H1 (cell line): ENCODE data around the gene MBNL3. TPM values are rescaled to one million over a fixed set of nuclear protein-coding genes. Genes with fewer than 3 reads are reported as not detected.

Source experiments
- CTCF ChIA-PET: fragments of 300-600 bp; sonication (Branson Sonifier 250); formaldehyde crosslinking; loops from one replicate; lab custom pipeline; 2021; ENCODE audit not compliant: partially characterized antibody; lab: Charles Lee
- POLR2A ChIA-PET: fragments of 300-600 bp; sonication (Branson Sonifier 250); formaldehyde crosslinking; loops from one replicate; lab custom pipeline; 2021; ENCODE audit warnings: inconsistent platforms; ENCODE audit not compliant: partially characterized antibody; lab: Charles Lee
- DNase-seq, 2 experiments: peaks; one replicate each; pipeline versions ENCODE4 v3.0.0 to v3.0.0-alpha.2; 2010 to 2022; ENCODE audit warnings: low spot score in 2 of 2, low read depth in 1 of 2, mixed read lengths in 1 of 2
- FAIRE-seq: peaks from 2 replicates; lab custom pipeline; 2011; peaks lifted over from hg19 to GRCh38; lab: Jason Lieb, UNC
- H2AFZ ChIP-seq: 2 replicates; pipeline ENCODE4 v1.8.1; 2012; ENCODE audit warnings: low read length, inconsistent platforms
- H2AK5ac ChIP-seq: 2 replicates; pipeline ENCODE4 v1.6.1; 2013; ENCODE audit warnings: low read depth, low read length
- H2BK120ac ChIP-seq: replicated peaks from 2 replicates; pipeline ENCODE3; 2013; ENCODE audit warnings: low read depth, low read length, inconsistent platforms
- H2BK12ac ChIP-seq: 2 replicates; pipeline ENCODE4 v1.6.1; 2013; ENCODE audit warnings: low read depth, low read length
- H2BK15ac ChIP-seq: 2 replicates; pipeline ENCODE4 v1.6.1; 2013; ENCODE audit warnings: low read length
- H2BK20ac ChIP-seq: 2 replicates; pipeline ENCODE4 v1.6.1; 2013; ENCODE audit warnings: low read length
- H2BK5ac ChIP-seq: 2 replicates; pipeline ENCODE4 v1.6.1; 2013; ENCODE audit warnings: low read depth, low read length
- H3K14ac ChIP-seq: 2 replicates; pipeline ENCODE4 v1.6.1; 2013; ENCODE audit warnings: inconsistent platforms; ENCODE audit not compliant: insufficient read length
- H3K18ac ChIP-seq: 2 replicates; pipeline ENCODE4 v1.6.1; 2013; ENCODE audit warnings: low read length; ENCODE audit errors: extremely low read depth
- H3K23ac ChIP-seq: 2 replicates; pipeline ENCODE4 v1.6.1; 2013; ENCODE audit warnings: inconsistent platforms; ENCODE audit not compliant: insufficient read length
- H3K23me2 ChIP-seq: 2 replicates; pipeline ENCODE4 v1.6.1; 2013; ENCODE audit warnings: low read depth, low read length
- H3K27ac ChIP-seq: 2 replicates; pipeline ENCODE4 v1.6.1; 2011; ENCODE audit warnings: low read depth, low read length, inconsistent platforms
- H3K27me3 ChIP-seq, 4 experiments: replicated peaks in 1 of 4; 1 replicate in 1 of 4; 2 replicates in 3 of 4; pipeline versions ENCODE4 v1.6.1 to v1.8.1; 2011 to 2013; ENCODE audit warnings: low read length in 3 of 4, mild to moderate bottlenecking in 3 of 4, inconsistent platforms in 2 of 4, mixed read lengths in 2 of 4, moderate library complexity in 1 of 4; ENCODE audit not compliant: control insufficient read depth in 3 of 4, insufficient read depth in 3 of 4; ENCODE audit errors: extremely low read depth in 1 of 4
- H3K36me3 ChIP-seq, 4 experiments: 2 replicates each; pipeline versions ENCODE4 v1.6.1 to v1.8.1; 2011 to 2013; ENCODE audit warnings: mild to moderate bottlenecking in 4 of 4, low read length in 3 of 4, moderate library complexity in 2 of 4, control low read depth in 1 of 4, inconsistent platforms in 1 of 4; ENCODE audit not compliant: insufficient read depth in 4 of 4, control insufficient read depth in 2 of 4
- H3K4ac ChIP-seq: replicated peaks from 2 replicates; pipeline ENCODE3; 2013; ENCODE audit warnings: low read length, low read depth, mixed read lengths, inconsistent platforms; ENCODE audit not compliant: insufficient read length
- H3K4me1 ChIP-seq, 4 experiments: replicated peaks in 1 of 4; 1 replicate in 1 of 4; 2 replicates in 3 of 4; pipeline versions ENCODE4 v1.6.1 to v1.8.1; 2011 to 2013; ENCODE audit warnings: low read length in 3 of 4, inconsistent platforms in 2 of 4, mixed read lengths in 1 of 4; ENCODE audit not compliant: insufficient read depth in 4 of 4, control insufficient read depth in 3 of 4
- H3K4me2 ChIP-seq, 2 experiments: 2 replicates each; pipeline versions ENCODE4 v1.6.1 to v1.8.1; 2011 to 2013; ENCODE audit warnings: low read depth in 2 of 2, low read length in 2 of 2, control low read depth in 1 of 2, inconsistent platforms in 1 of 2, mild to moderate bottlenecking in 1 of 2; ENCODE audit not compliant: insufficient read depth in 1 of 2
- H3K4me3 ChIP-seq, 4 experiments: fragments of 200-600, 300-600 bp in 1 of 4; sonication (generic), shearing (Covaris generic), sonication (Bioruptor Twin) in 1 of 4; 2 replicates each; pipeline versions ENCODE4 v1.5.1 to v1.8.1; 2011 to 2016; ENCODE audit warnings: low read length in 4 of 4, low read depth in 3 of 4, control low read depth in 2 of 4, inconsistent platforms in 2 of 4, mild to moderate bottlenecking in 2 of 4, mixed read lengths in 1 of 4, moderate library complexity in 1 of 4; ENCODE audit not compliant: insufficient read depth in 2 of 4; ENCODE audit errors: extremely low read depth in 1 of 4
- H3K56ac ChIP-seq: replicated peaks from 2 replicates; pipeline ENCODE3; 2013; ENCODE audit warnings: low read depth, mild to moderate bottlenecking, mixed read lengths, low read length, inconsistent platforms; ENCODE audit not compliant: insufficient read length
- H3K79me1 ChIP-seq: 2 replicates; pipeline ENCODE4 v1.6.1; 2013; ENCODE audit warnings: low read depth, low read length, control low read depth
- H3K79me2 ChIP-seq, 2 experiments: 2 replicates each; pipeline versions ENCODE4 v1.6.1 to v1.8.1; 2012 to 2013; ENCODE audit warnings: low read length in 2 of 2, mild to moderate bottlenecking in 2 of 2, inconsistent platforms in 1 of 2; ENCODE audit not compliant: insufficient read depth in 2 of 2, control insufficient read depth in 1 of 2
- H3K9ac ChIP-seq, 4 experiments: replicated peaks in 1 of 4; 1 replicate in 1 of 4; 2 replicates in 3 of 4; pipeline versions ENCODE4 v1.6.1 to v1.8.1; 2011 to 2013; ENCODE audit warnings: low read depth in 3 of 4, low read length in 3 of 4, control low read depth in 2 of 4, mild to moderate bottlenecking in 2 of 4, moderate library complexity in 2 of 4, inconsistent platforms in 1 of 4; ENCODE audit errors: extremely low read depth in 1 of 4
- H3K9me3 ChIP-seq, 2 experiments: 2 replicates each; pipeline versions ENCODE4 v1.6.1 to v1.8.1; 2012 to 2013; ENCODE audit warnings: mild to moderate bottlenecking in 2 of 2, moderate library complexity in 2 of 2, control low read depth in 1 of 2, inconsistent platforms in 1 of 2, low read depth in 1 of 2, low read length in 1 of 2, mixed read lengths in 1 of 2; ENCODE audit not compliant: insufficient read depth in 2 of 2
- H4K20me1 ChIP-seq, 2 experiments: replicated peaks in 1 of 2; 2 replicates each; pipeline versions ENCODE3 to v1.8.1; 2011 to 2013; ENCODE audit warnings: inconsistent platforms in 2 of 2, low read length in 2 of 2, mild to moderate bottlenecking in 1 of 2; ENCODE audit not compliant: insufficient read depth in 2 of 2, control insufficient read depth in 1 of 2
- H4K5ac ChIP-seq: 2 replicates; pipeline ENCODE4 v1.6.1; 2013; ENCODE audit warnings: low read length, low read depth, mixed read lengths, inconsistent platforms; ENCODE audit not compliant: insufficient read length
- H4K8ac ChIP-seq: 2 replicates; pipeline ENCODE4 v1.8.0; 2013; ENCODE audit warnings: mild to moderate bottlenecking, moderate library complexity, low read length, inconsistent platforms; ENCODE audit not compliant: insufficient read depth; ENCODE audit errors: extremely low read depth
- H4K91ac ChIP-seq: replicated peaks from 2 replicates; pipeline ENCODE3; 2013; ENCODE audit warnings: low read length, mixed read lengths, inconsistent platforms; ENCODE audit not compliant: insufficient read length
- ASH2L ChIP-seq: fragments of 200-600, 300-600 bp; sonication (generic); IDR thresholded peaks from one replicate; pipeline ENCODE4 v1.7.1; 2017; ENCODE audit warnings: low read length
- FOSL1 ChIP-seq: IDR thresholded peaks from 2 replicates; pipeline ENCODE4 v1.6.1; 2011; ENCODE audit warnings: mild to moderate bottlenecking, low read depth, low read length, moderate library complexity; ENCODE audit not compliant: insufficient read depth
- GABPA ChIP-seq: IDR thresholded peaks from 2 replicates; pipeline ENCODE4 v1.6.1; 2011; ENCODE audit warnings: mild to moderate bottlenecking, low read length, moderate library complexity, borderline replicate concordance; ENCODE audit not compliant: insufficient read depth
- HDAC6 ChIP-seq: IDR thresholded peaks from one replicate; pipeline ENCODE4 v1.7.1; 2012; ENCODE audit warnings: low read depth, mild to moderate bottlenecking, inconsistent platforms, low read length, moderate library complexity
- SAP30 ChIP-seq: fragments of 300-600 bp; sonication (generic); IDR thresholded peaks from 2 replicates; pipeline ENCODE4 v1.7.1; 2012; ENCODE audit warnings: low read length, moderate library complexity, mild to moderate bottlenecking, inconsistent platforms; ENCODE audit not compliant: insufficient read depth, insufficient replicate concordance
- SUZ12 ChIP-seq: fragments of 200-600 bp; sonication (generic); IDR thresholded peaks from 2 replicates; pipeline ENCODE4 v1.6.1; 2012; ENCODE audit warnings: mild to moderate bottlenecking, inconsistent platforms, low read length, moderate library complexity, mixed read lengths
- TAF7 ChIP-seq: optimal IDR thresholded peaks from 2 replicates; pipeline ENCODE3; 2011; ENCODE audit warnings: low read depth, mild to moderate bottlenecking, inconsistent platforms, low read length, moderate library complexity, borderline replicate concordance
- TCF12 ChIP-seq: IDR thresholded peaks from 2 replicates; pipeline ENCODE4 v1.6.1; 2011; ENCODE audit warnings: low read depth, mild to moderate bottlenecking, low read length
- WGBS, 2 experiments: shearing (Covaris generic) in 1 of 2; methylation state at CpG; one replicate each; pipeline versions ENCODE4 v1.1.6 to v1.1.7; 2013 to 2015; ENCODE audit warnings: low lambda C conversion rate in 2 of 2, mixed read lengths in 2 of 2, inconsistent platforms in 1 of 2, low coverage in 1 of 2, missing lambda C conversion rate in 1 of 2; ENCODE audit not compliant: insufficient replicate concordance in 2 of 2, insufficient coverage in 1 of 2, insufficient read length in 1 of 2; ENCODE audit errors: extremely low coverage in 1 of 2, missing lambda C conversion rate in 1 of 2; 5-methylcytosine and 5-hydroxymethylcytosine counted together
- polyA plus RNA-seq, 7 experiments: library from polyadenylated mRNA; depleted of rRNA in 3 of 7; stranded (reverse) in 5 of 7; unstranded in 2 of 7; fragments of >200 nt in 5 of 7; fragments of 200-250 nt in 2 of 7; gene quantifications; 1 replicate in 5 of 7; 2 replicates in 1 of 7; 4 replicates in 1 of 7; pipeline versions ENCODE4 v1.2.1 to v1.2.3, GENCODE V29; 2011 to 2013; ENCODE audit warnings: missing spikeins in 2 of 7, mixed read lengths in 2 of 7
- total RNA-seq: library from RNA; stranded (reverse); fragmentation: NEBNext Ultra II Directional; extraction: Animal tissue kit (Norgen Biotek cat#: 25700); gene quantifications from 2 replicates; pipeline ENCODE4 v1.2.1, GENCODE V29; 2021
- TF ChIP-seq, protein P1 (sequence below): IDR thresholded peaks from 2 replicates; pipeline ENCODE4 v1.6.1; 2012; ENCODE audit warnings: inconsistent platforms

Gene MBNL3
- total and polyA plus RNA-seq, 2 of the 8 experiments (the other 6 are each of a cell fraction or from before 2014, with no cell fraction given): 3.5 to 4.3 TPM

- no peaks in the 10 kb centered on the region for H3K9me3 ChIP-seq
- TF ChIP-seq TCF12 (no peak), TAF7 (no peak), FOSL1 (no peak), ASH2L (no peak), SUZ12 (no peak), HDAC6 (no peak), GABPA (no peak), SAP30 (no peak)
- TF ChIP-seq, protein P1, sequence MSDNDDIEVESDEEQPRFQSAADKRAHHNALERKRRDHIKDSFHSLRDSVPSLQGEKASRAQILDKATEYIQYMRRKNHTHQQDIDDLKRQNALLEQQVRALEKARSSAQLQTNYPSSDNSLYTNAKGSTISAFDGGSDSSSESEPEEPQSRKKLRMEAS: no peak
- no peak overlapping the region for H3K27ac ChIP-seq
- no peaks in the 10 kb centered on the region for H3K4me1 ChIP-seq
- H3K36me3 ChIP-seq: no peaks in the 10 kb centered on the region
- no peak overlapping the region for H3K4me3 ChIP-seq
- H4K91ac ChIP-seq: no peak overlapping the region
- H3K4ac ChIP-seq: no peak overlapping the region
- no peak overlapping the region for H2BK15ac ChIP-seq
- no peak overlapping the region for H4K8ac ChIP-seq
- no peak overlapping the region for H2BK20ac ChIP-seq
- no peak overlapping the region for H3K9ac ChIP-seq
- no peak overlapping the region for H2BK5ac ChIP-seq
- no peak overlapping the region for H2BK120ac ChIP-seq
- FAIRE-seq (no peak), DNase-seq (no peak)
- H2BK12ac ChIP-seq: no peak overlapping the region
- WGBS, 2 experiments: 100% methylated on average over 1 of the region's 1 CpG; no CpG with 5 or more reads in 1 of the 2 experiments
- H3K79me2 ChIP-seq: no peaks in the 10 kb centered on the region
- POLR2A ChIA-PET: interaction anchor here (0.6 kb wide), 1 partner anchor 191 kb away, joined by 3 read pairs; no protein-coding TSS in a partner anchor
- H3K56ac ChIP-seq: no peak overlapping the region
- no peaks in the 10 kb centered on the region for H3K27me3 ChIP-seq
- H3K23ac ChIP-seq: no peak overlapping the region
- H3K79me1 ChIP-seq: no peaks in the 10 kb centered on the region
- no peaks in the 10 kb centered on the region for H3K23me2 ChIP-seq
- no peak overlapping the region for H3K14ac ChIP-seq
- H3K4me2 ChIP-seq: no peak overlapping the region
- CTCF ChIA-PET: no interaction called here
- H3K18ac ChIP-seq: no peak overlapping the region
- H4K20me1 ChIP-seq: no peaks in the 10 kb centered on the region
- H2AFZ ChIP-seq: no peak overlapping the region
- H4K5ac ChIP-seq: no peak overlapping the region
- no peak overlapping the region for H2AK5ac ChIP-seq
Observed at GRCh38 chrX:132393485-132393884, 95.4 kb downstream of the MBNL3 start.
